ENCODE results near the gene BAIAP2L1.

- TF ChIP-seq POLR2A (IDR thresholded peaks at IDR 0.05), result no peak
- TF ChIP-seq, protein P1, sequence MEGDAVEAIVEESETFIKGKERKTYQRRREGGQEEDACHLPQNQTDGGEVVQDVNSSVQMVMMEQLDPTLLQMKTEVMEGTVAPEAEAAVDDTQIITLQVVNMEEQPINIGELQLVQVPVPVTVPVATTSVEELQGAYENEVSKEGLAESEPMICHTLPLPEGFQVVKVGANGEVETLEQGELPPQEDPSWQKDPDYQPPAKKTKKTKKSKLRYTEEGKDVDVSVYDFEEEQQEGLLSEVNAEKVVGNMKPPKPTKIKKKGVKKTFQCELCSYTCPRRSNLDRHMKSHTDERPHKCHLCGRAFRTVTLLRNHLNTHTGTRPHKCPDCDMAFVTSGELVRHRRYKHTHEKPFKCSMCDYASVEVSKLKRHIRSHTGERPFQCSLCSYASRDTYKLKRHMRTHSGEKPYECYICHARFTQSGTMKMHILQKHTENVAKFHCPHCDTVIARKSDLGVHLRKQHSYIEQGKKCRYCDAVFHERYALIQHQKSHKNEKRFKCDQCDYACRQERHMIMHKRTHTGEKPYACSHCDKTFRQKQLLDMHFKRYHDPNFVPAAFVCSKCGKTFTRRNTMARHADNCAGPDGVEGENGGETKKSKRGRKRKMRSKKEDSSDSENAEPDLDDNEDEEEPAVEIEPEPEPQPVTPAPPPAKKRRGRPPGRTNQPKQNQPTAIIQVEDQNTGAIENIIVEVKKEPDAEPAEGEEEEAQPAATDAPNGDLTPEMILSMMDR (IDR thresholded peaks at IDR 0.05), result no peak
These were observed 135.0 kb downstream of the BAIAP2L1 start for GRCh38 chr7:98265841-98266271.

Data from adrenal gland (tissue), 5 donors.